ENCODE data around the gene KDM4B.

GRCh38 chr19:4951656-4952055 is 17.3 kb upstream of the KDM4B start:
- TF ChIP-seq CTCF (IDR thresholded peaks at IDR 0.05) (no peak), POLR2A (IDR thresholded peaks at IDR 0.05) (no peak), EP300 (IDR thresholded peaks at IDR 0.05) (no peak)
